Measurements from ENCODE around the gene TCOF1. TPM values are rescaled to one million over a fixed set of nuclear protein-coding genes. Genes with fewer than 3 reads are reported as not detected.

The TCOF1 gene
- total and polyA plus RNA-seq, 8 donors: 8.7 to 19.9 (median 13.7) TPM

DNA sequence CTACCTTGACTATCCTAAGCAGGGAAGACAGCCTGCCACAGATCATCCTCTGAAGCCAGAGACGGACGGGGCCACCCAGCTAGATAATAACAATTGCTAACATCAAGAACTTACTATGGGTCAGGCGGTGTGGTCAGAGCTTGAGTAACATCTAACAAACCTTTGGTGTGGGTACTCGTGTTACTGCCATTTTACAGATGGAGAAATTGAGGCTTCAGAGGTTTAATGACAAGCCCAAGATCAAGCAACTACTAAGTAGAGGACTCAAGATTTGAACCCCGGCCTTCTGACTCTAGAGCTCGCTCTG, 38.1 kb upstream of the TCOF1 start:
- Histone ChIP-seq H3K4me1 (no peaks in the 10 kb centered on the region), H3K27ac (no peak overlapping the region)

DNA sequence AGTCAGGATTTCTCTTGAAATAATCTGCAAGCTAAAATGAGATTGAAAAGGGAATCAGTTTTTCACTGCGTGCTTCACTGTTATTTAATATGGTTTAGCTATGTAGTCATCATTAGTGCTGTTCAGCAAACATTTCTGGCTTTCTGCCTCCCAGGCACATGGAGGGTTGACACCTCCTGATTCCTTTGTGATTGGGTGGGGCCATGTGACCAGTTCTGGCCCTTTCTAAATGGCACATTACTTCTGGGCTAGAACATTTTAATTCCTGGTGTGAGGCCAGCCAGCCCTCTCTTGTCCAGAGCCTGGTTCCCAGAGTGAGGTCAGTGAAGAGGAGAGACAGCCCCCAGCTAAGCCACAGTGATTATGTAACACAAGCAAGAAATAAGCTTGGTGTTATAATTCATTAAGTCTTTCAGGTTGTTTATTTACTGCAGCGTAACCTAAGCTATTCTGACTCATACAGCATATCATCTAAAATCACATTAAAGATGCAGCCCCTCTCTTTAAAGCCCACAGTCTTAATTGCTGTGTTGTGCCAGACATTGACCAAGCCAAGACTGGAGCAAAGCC, 37.4 kb upstream of the TCOF1 start:
- Histone ChIP-seq H3K4me3 (no peak overlapping the region), H3K36me3 (no peaks in the 10 kb centered on the region), H3K4me1 (no peaks in the 10 kb centered on the region), H3K9me3 (no peaks in the 10 kb centered on the region), H3K27ac (no peak overlapping the region), H3K27me3 (no peaks in the 10 kb centered on the region)
- TF ChIP-seq, protein P1, sequence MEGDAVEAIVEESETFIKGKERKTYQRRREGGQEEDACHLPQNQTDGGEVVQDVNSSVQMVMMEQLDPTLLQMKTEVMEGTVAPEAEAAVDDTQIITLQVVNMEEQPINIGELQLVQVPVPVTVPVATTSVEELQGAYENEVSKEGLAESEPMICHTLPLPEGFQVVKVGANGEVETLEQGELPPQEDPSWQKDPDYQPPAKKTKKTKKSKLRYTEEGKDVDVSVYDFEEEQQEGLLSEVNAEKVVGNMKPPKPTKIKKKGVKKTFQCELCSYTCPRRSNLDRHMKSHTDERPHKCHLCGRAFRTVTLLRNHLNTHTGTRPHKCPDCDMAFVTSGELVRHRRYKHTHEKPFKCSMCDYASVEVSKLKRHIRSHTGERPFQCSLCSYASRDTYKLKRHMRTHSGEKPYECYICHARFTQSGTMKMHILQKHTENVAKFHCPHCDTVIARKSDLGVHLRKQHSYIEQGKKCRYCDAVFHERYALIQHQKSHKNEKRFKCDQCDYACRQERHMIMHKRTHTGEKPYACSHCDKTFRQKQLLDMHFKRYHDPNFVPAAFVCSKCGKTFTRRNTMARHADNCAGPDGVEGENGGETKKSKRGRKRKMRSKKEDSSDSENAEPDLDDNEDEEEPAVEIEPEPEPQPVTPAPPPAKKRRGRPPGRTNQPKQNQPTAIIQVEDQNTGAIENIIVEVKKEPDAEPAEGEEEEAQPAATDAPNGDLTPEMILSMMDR (IDR thresholded peaks at IDR 0.05): no peak
- intact Hi-C loops (cut with DNase I): no loop called here
- peak in 3 of 6 donors; percentile 22 to 51 (median 46) for DNase-seq
- ATAC-seq: peak; percentile 55 to 90 (median 76)
- no peak for FAIRE-seq
- WGBS, 2 donors: 54 to 62% methylated on average over 2 of the region's 2 CpGs

More for the DNA sequence above, 38.1 kb upstream of the TCOF1 start:
- intact Hi-C loops (cut with DNase I): no loop called here
- no peak for ATAC-seq
- Histone ChIP-seq H3K36me3 (no peaks in the 10 kb centered on the region), H3K4me3 (no peak overlapping the region), H3K9me3 (no peaks in the 10 kb centered on the region), H3K27me3 (no peaks in the 10 kb centered on the region)
- WGBS, 2 donors: 90 to 95% methylated on average over 6 of the region's 6 CpGs
- DNase-seq: no peak
- TF ChIP-seq, protein P1 (IDR thresholded peaks at IDR 0.05): no peak
- no peak for FAIRE-seq

DNA sequence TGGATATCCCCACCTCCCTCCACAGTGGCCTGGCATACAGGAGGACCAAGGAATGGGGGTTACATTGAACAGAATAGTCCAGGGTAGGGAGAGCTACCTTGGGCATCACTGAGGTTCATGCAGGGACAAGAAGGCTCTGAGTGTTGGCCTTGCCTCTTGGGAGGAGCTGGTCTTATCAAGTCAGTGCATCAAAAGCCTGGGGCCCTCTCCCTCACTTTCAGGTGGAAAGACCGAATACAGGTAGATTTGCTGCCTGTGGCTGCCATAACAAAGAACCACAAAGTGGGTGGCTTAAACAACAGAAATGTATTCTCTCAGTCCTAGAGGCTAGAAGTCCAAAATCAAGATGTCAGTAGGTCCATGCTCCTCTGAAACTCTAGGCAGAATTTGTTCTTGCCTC, 36.3 kb upstream of the TCOF1 start:
- no peaks in the 10 kb centered on the region for H3K4me1 ChIP-seq
- intact Hi-C loops (cut with DNase I): no loop called here
- H3K9me3 ChIP-seq: no peaks in the 10 kb centered on the region
- H3K27me3 ChIP-seq: no peaks in the 10 kb centered on the region
- ATAC-seq (no peak), DNase-seq (no peak), FAIRE-seq (no peak)
- TF ChIP-seq, protein P1 (IDR thresholded peaks at IDR 0.05): no peak
- no peak overlapping the region for H3K27ac ChIP-seq
- no peaks in the 10 kb centered on the region for H3K36me3 ChIP-seq
- WGBS, 2 donors: 92 to 100% methylated on average over 1 of the region's 1 CpG
- H3K4me3 ChIP-seq: no peak overlapping the region

DNA sequence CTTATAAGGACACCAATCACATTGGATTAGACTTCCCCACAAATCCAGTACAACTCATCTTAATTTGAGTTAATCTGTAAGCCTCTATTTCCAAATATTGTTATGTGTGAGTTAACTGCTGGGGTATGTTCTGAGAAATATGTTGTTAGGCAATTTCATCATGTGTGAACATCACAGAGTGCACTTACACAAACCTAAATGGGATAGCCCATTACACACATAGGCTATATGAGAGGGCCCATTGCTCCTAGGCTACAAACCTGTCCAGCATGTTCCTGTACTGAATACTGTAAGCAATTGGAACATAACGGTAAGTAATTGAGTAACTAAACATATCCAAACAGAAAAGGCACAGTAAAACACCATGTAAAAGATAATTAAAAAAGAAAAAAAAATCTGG, 35.7 kb upstream of the TCOF1 start:
- 89% methylated on average over 1 of the region's 1 CpG for WGBS, 2 donors
- H3K27ac ChIP-seq: no peak overlapping the region
- intact Hi-C loops (cut with DNase I): no loop called here
- no peak for DNase-seq
- no peaks in the 10 kb centered on the region for H3K9me3 ChIP-seq
- no peak for FAIRE-seq
- ATAC-seq: no peak
- no peaks in the 10 kb centered on the region for H3K4me1 ChIP-seq
- TF ChIP-seq, protein P1 (IDR thresholded peaks at IDR 0.05): no peak
- H3K36me3 ChIP-seq: no peaks in the 10 kb centered on the region
- H3K4me3 ChIP-seq: no peak overlapping the region
- no peaks in the 10 kb centered on the region for H3K27me3 ChIP-seq

DNA sequence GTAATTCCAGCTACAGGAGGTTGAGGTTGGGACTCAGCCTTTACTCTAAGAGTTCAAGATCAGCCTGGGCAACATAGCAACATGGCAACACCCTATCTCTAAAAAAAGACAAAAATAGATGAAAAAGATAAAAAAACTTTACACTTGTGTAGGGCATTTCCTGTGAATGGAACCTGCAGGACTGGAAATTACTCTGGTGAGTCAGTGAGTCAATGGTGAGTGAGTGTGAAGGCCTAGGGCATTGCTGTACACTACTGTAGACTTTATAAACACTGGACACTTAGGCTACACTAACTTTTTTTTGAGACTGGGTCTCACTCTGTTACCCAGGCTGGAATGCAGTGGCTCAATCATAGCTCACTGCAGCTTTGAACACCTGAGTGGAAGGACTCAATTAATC, 35.3 kb upstream of the TCOF1 start:
- DNase-seq: no peak
- Histone ChIP-seq H3K4me1 (no peaks in the 10 kb centered on the region), H3K4me3 (no peak overlapping the region), H3K27ac (no peak overlapping the region), H3K36me3 (no peaks in the 10 kb centered on the region), H3K27me3 (no peaks in the 10 kb centered on the region), H3K9me3 (no peaks in the 10 kb centered on the region)
- ATAC-seq: no peak
- TF ChIP-seq, protein P1 (IDR thresholded peaks at IDR 0.05): no peak
- no peak for FAIRE-seq
- intact Hi-C loops (cut with DNase I): no loop called here

Measured in pancreas (tissue), 10 donors.